HEK293 (cell line): ENCODE data around the gene CDK14.

Experiments
- TF ChIP-seq, protein P1 (sequence below): fragments of 450-650 bp; formaldehyde crosslinking; IDR thresholded peaks from 2 replicates; pipeline ENCODE4 v1.5.1; 2016; ENCODE audit warnings: missing biosample characterization, missing genetic modification characterization
- TF ChIP-seq, protein P2 (sequence below): fragments of 450-650 bp; formaldehyde crosslinking; IDR thresholded peaks from 2 replicates; pipeline ENCODE4 v1.5.1; 2016; ENCODE audit warnings: missing biosample characterization, missing genetic modification characterization, borderline replicate concordance

DNA sequence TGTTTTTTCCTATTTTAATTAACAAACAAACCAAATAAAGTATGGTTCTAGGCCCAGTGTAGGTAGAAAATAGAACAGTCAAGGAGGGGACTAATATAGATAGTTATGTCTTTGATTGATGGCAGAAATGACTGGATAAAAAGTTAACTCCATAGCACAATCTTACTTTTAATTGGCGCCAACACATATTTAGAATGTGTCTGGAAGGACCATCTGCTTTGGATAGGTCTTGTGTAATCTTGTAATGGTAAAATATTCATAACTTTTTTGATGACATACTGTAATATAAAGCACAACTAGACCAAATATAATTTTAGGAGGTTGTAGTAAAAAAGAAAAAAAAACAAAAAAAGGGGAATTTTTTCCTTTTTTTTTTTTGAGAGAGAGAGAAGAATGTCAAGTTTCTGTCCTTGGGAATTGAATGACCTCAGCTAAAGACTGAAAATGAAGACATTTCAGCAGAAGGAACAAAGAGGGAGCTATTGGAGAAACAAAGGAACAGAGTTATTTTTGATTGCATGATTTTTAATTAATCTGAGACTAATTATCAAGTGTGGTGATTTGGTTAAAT is 193.7 kb downstream of the CDK14 start:
- TF ChIP-seq, protein P1, sequence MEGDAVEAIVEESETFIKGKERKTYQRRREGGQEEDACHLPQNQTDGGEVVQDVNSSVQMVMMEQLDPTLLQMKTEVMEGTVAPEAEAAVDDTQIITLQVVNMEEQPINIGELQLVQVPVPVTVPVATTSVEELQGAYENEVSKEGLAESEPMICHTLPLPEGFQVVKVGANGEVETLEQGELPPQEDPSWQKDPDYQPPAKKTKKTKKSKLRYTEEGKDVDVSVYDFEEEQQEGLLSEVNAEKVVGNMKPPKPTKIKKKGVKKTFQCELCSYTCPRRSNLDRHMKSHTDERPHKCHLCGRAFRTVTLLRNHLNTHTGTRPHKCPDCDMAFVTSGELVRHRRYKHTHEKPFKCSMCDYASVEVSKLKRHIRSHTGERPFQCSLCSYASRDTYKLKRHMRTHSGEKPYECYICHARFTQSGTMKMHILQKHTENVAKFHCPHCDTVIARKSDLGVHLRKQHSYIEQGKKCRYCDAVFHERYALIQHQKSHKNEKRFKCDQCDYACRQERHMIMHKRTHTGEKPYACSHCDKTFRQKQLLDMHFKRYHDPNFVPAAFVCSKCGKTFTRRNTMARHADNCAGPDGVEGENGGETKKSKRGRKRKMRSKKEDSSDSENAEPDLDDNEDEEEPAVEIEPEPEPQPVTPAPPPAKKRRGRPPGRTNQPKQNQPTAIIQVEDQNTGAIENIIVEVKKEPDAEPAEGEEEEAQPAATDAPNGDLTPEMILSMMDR (tag by site-specific recombination): no peak
- TF ChIP-seq, protein P2, sequence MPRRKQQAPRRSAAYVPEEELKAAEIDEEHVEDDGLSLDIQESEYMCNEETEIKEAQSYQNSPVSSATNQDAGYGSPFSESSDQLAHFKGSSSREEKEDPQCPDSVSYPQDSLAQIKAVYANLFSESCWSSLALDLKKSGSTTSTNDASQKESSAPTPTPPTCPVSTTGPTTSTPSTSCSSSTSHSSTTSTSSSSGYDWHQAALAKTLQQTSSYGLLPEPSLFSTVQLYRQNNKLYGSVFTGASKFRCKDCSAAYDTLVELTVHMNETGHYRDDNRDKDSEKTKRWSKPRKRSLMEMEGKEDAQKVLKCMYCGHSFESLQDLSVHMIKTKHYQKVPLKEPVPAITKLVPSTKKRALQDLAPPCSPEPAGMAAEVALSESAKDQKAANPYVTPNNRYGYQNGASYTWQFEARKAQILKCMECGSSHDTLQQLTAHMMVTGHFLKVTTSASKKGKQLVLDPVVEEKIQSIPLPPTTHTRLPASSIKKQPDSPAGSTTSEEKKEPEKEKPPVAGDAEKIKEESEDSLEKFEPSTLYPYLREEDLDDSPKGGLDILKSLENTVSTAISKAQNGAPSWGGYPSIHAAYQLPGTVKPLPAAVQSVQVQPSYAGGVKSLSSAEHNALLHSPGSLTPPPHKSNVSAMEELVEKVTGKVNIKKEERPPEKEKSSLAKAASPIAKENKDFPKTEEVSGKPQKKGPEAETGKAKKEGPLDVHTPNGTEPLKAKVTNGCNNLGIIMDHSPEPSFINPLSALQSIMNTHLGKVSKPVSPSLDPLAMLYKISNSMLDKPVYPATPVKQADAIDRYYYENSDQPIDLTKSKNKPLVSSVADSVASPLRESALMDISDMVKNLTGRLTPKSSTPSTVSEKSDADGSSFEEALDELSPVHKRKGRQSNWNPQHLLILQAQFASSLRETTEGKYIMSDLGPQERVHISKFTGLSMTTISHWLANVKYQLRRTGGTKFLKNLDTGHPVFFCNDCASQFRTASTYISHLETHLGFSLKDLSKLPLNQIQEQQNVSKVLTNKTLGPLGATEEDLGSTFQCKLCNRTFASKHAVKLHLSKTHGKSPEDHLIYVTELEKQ (tag by site-specific recombination): no peak
